ENCODE results near the gene MCF2. TPM values are rescaled to one million over a fixed set of nuclear protein-coding genes. Genes with fewer than 3 reads are reported as not detected.
A peak's percentile ranks its signal among the peaks of the same experiment; 100 is the strongest.

The MCF2 gene
- under 1 TPM; 0.23 to 0.40 TPM for total RNA-seq

DNA sequence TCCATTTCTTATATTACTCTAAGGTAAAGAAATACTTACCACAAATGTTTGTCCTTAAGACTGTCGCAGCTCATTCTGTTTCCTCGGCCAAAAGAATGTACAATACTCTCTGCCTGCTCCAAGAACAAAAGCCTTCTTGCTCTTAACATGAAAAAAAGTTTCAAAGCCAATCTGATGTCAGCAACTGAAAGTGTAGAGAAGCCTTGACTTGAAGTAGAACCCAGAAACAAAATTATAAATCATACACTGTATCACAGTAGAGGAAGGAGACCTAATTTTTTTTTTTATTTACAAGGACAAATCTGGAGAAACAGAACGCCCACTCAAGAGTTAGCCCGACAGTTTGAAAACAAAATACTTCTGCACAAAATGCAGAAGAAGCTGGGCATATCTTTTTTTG is at the start of gene MCF2:
TSS of gene MCF2 (minus strand) at position 101 of the 400 bp plus-strand sequence. CDS start 56,423 bp downstream, outside the sequence.
- H3K27ac Mint-ChIP-seq: no peak within 1 kb of the TSS
- no peak for ATAC-seq
- no peak for DNase-seq
- no peaks in the 10 kb centered on the region for H3K36me3 Mint-ChIP-seq
- CTCF ChIA-PET: no interaction called here
- H3K9me3 Mint-ChIP-seq (ENCODE audit: low read depth): no peaks in the 10 kb centered on the region
- no peak within 1 kb of the TSS for H3K4me3 Mint-ChIP-seq
- no peaks in the 10 kb centered on the region for H3K4me1 Mint-ChIP-seq
- no peaks in the 10 kb centered on the region for H3K27me3 Mint-ChIP-seq

GRCh38 chrX:139751053-139751452 is 43.1 kb upstream of the MCF2 start:
- no peaks in the 10 kb centered on the region for H3K4me1 Mint-ChIP-seq
- no peak overlapping the region for H3K27ac Mint-ChIP-seq
- peaks cover 37% of the 10 kb centered on the region for H3K36me3 Mint-ChIP-seq
- H3K4me3 Mint-ChIP-seq: no peak overlapping the region
- DNase-seq (no peak), ATAC-seq (no peak)
- CTCF ChIA-PET: no interaction called here
- no peaks in the 10 kb centered on the region for H3K27me3 Mint-ChIP-seq
- H3K9me3 Mint-ChIP-seq (ENCODE audit: low read depth): peaks cover 5% of the 10 kb centered on the region

DNA sequence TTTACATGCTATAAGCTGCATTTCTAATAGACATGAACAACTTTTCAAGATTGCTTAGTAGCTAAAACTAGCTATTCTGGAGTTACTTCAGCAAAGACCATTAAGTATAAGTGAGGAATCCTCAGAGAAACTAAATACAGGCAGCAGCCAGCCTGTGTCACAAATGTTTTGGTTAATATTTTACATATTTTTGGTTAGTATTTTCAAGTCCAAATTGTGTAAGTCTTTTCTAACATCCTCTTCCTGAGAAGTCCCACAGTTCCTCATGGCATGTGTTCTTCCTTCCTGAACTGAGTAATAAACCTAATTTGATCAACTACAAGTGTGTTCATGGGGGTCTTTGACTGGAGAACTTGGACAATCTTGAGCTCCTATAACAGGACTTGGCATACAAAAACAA is 42.4 kb upstream of the MCF2 start:
- DNase-seq (no peak), ATAC-seq (no peak)
- Mint-ChIP-seq H3K4me1 (no peaks in the 10 kb centered on the region), H3K9me3 (ENCODE audit: low read depth) (peaks cover 5% of the 10 kb centered on the region), H3K27ac (no peak overlapping the region), H3K27me3 (no peaks in the 10 kb centered on the region), H3K36me3 (peaks cover 32% of the 10 kb centered on the region), H3K4me3 (no peak overlapping the region)
- CTCF ChIA-PET: no interaction called here

DNA sequence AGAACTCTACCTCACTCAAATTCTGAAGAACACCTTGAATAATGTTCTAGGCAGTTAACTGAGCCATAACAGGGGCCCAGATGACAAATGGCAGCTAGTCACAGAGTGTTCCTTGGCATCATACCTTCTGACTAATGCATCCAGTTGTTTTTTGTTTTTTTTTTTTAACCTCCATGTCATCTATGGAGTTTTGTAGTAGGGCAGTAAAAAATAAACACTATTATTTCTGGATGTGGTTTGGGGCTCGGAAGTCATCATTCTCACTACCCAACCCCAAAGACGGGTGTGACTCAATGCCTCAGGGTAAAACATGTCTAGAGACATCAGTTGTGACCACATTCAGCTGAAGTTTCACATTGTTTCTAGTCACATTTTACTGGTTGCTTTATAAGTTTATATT is 31.2 kb upstream of the MCF2 start:
- Mint-ChIP-seq H3K4me3 (no peak overlapping the region), H3K27ac (peak overlapping the region; percentile 68), H3K27me3 (no peaks in the 10 kb centered on the region), H3K9me3 (ENCODE audit: low read depth) (no peaks in the 10 kb centered on the region), H3K36me3 (peaks cover 17% of the 10 kb centered on the region), H3K4me1 (peaks cover 20% of the 10 kb centered on the region)
- DNase-seq: peak; percentile 66
- CTCF ChIA-PET: interaction anchor here (1.2 kb wide), 1 partner anchor 38 kb away, joined by 3 read pairs; no protein-coding TSS in a partner anchor
- ATAC-seq: peak; percentile 95

GRCh38 chrX:139738581-139738980 is 30.6 kb upstream of the MCF2 start:
- DNase-seq: no peak
- no peak for ATAC-seq
- H3K9me3 Mint-ChIP-seq (ENCODE audit: low read depth): no peaks in the 10 kb centered on the region
- no peak overlapping the region for H3K4me3 Mint-ChIP-seq
- H3K27ac Mint-ChIP-seq: peak overlapping the region; percentile 68
- CTCF ChIA-PET: interaction anchor here (1.2 kb wide), 1 partner anchor 39 kb away, joined by 3 read pairs; no protein-coding TSS in a partner anchor
- peaks cover 19% of the 10 kb centered on the region for H3K36me3 Mint-ChIP-seq
- H3K4me1 Mint-ChIP-seq: peaks cover 20% of the 10 kb centered on the region
- no peaks in the 10 kb centered on the region for H3K27me3 Mint-ChIP-seq

- Mint-ChIP-seq H3K9me3 (ENCODE audit: low read depth) (no peaks in the 10 kb centered on the region), H3K4me3 (no peak overlapping the region)
- ATAC-seq: no peak
These were observed 28.2 kb upstream of the MCF2 start for GRCh38 chrX:139736151-139736550.

DNA sequence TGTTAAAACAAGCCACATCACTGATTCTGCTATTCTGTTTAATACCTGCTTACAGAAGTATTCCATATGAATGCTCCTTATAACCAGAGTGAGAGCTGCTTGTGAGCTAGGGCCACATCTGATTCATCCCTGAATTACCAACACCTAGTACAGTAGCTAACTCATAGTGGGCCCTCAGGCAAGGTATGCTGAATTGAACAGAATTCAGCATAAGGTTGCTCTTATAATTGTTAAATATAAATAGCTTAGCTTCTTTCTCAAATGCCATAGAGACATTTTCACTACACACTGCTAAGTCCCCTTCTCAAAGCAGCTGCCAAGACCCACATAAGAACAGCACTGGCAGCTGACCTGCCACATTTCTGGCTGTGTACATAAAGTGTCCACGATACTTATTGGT is 27.0 kb upstream of the MCF2 start:
- no peak overlapping the region for H3K27ac Mint-ChIP-seq
- no peak for ATAC-seq
- no peaks in the 10 kb centered on the region for H3K9me3 Mint-ChIP-seq (ENCODE audit: low read depth)
- CTCF ChIA-PET: no interaction called here
- no peak overlapping the region for H3K4me3 Mint-ChIP-seq
- H3K4me1 Mint-ChIP-seq: peaks cover 12% of the 10 kb centered on the region
- no peaks in the 10 kb centered on the region for H3K27me3 Mint-ChIP-seq
- no peak for DNase-seq
- peaks cover 20% of the 10 kb centered on the region for H3K36me3 Mint-ChIP-seq

More at GRCh38 chrX:139736151-139736550, 28.2 kb upstream of the MCF2 start:
- Mint-ChIP-seq H3K4me1 (peaks cover 20% of the 10 kb centered on the region), H3K27me3 (no peaks in the 10 kb centered on the region), H3K27ac (no peak overlapping the region), H3K36me3 (peaks cover 25% of the 10 kb centered on the region)
- CTCF ChIA-PET: no interaction called here
- no peak for DNase-seq

DNA sequence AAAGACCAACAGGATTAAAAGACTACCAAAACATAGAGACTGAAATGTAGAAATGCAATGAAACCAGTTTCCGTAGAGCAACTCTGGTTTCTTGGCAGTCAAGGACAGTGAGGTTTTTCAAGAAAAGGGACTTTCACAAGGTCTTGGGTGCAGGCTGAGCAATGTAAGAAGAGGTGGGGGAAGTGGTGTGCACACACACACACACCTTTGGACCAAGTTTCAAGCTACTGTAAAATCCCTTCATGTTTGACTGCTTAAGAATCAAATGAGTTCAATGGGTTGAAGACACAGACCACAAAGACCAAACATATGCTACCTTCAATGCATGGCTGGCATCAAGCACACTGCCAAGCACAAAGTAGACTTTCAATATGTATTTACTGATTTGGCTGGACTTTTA is 17.8 kb upstream of the MCF2 start:
- no peak overlapping the region for H3K27ac Mint-ChIP-seq
- H3K4me1 Mint-ChIP-seq: peaks cover 3% of the 10 kb centered on the region
- no peak for ATAC-seq
- H3K27me3 Mint-ChIP-seq: no peaks in the 10 kb centered on the region
- CTCF ChIA-PET: no interaction called here
- H3K9me3 Mint-ChIP-seq (ENCODE audit: low read depth): no peaks in the 10 kb centered on the region
- H3K36me3 Mint-ChIP-seq: peaks cover 3% of the 10 kb centered on the region
- no peak overlapping the region for H3K4me3 Mint-ChIP-seq
- no peak for DNase-seq

- CTCF ChIA-PET: no interaction called here
- no peak overlapping the region for H3K4me3 Mint-ChIP-seq
- no peaks in the 10 kb centered on the region for H3K9me3 Mint-ChIP-seq (ENCODE audit: low read depth)
- ATAC-seq: no peak
- H3K27ac Mint-ChIP-seq: no peak overlapping the region
- H3K36me3 Mint-ChIP-seq: peaks cover 1% of the 10 kb centered on the region
- H3K27me3 Mint-ChIP-seq: no peaks in the 10 kb centered on the region
- peaks cover 3% of the 10 kb centered on the region for H3K4me1 Mint-ChIP-seq
- DNase-seq: no peak
These were observed 16.7 kb upstream of the MCF2 start for GRCh38 chrX:139724626-139725025.

- Mint-ChIP-seq H3K27me3 (no peaks in the 10 kb centered on the region), H3K36me3 (peaks cover under 1% of the 10 kb centered on the region), H3K4me1 (peaks cover 3% of the 10 kb centered on the region), H3K4me3 (no peak overlapping the region), H3K9me3 (ENCODE audit: low read depth) (no peaks in the 10 kb centered on the region), H3K27ac (no peak overlapping the region)
- CTCF ChIA-PET: no interaction called here
- ATAC-seq (no peak), DNase-seq (no peak)
These were observed 13.0 kb upstream of the MCF2 start for GRCh38 chrX:139720979-139721378.

DNA sequence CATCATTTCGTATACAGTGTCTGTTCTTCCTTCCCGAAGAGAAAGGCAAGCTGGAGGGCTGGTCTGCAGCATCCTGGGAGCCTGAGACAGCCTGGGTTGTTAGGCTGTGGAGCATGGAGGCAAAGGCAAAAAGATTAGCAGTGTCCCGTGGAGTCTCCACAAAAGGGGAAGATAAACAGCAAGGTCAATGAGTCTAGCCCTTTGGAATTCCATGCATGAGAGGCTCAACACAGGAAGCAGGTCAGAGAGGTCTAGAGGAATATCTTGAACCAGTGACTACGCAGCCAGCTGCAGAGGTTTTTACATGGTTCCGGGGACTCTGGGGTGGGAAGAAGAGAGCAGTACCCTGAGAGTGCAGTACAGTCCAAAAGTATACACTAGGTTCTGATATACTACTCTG is 12.2 kb upstream of the MCF2 start:
- Mint-ChIP-seq H3K9me3 (ENCODE audit: low read depth) (no peaks in the 10 kb centered on the region), H3K4me3 (no peak overlapping the region), H3K36me3 (no peaks in the 10 kb centered on the region), H3K4me1 (no peaks in the 10 kb centered on the region), H3K27ac (no peak overlapping the region), H3K27me3 (no peaks in the 10 kb centered on the region)
- ATAC-seq (no peak), DNase-seq (no peak)
- CTCF ChIA-PET: no interaction called here

DNA sequence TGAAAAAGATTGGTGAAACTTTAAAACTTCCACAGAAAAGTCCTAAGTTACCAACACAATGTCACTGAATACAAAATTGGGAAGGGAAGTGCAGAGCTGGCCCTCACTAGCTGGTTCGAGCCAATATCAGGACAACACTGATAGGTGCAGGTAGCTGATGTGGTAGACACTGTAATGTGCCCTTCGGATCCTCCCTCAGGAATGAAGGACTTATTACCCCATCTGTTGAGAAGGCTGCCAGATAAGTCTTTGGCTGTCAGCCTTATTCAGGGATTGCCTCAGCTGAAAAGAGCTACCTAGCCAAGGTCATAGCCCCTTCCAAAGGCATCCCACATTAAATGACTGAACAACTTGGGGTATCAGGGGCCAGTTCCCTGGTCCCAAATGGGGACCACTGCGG is 5.3 kb downstream of the MCF2 start:
- Mint-ChIP-seq H3K4me1 (no peaks in the 10 kb centered on the region), H3K27ac (no peak overlapping the region), H3K27me3 (no peaks in the 10 kb centered on the region), H3K9me3 (ENCODE audit: low read depth) (no peaks in the 10 kb centered on the region), H3K36me3 (no peaks in the 10 kb centered on the region), H3K4me3 (no peak overlapping the region)
- ATAC-seq (no peak), DNase-seq (no peak)
- CTCF ChIA-PET: no interaction called here

- CTCF ChIA-PET: no interaction called here
- peaks cover 4% of the 10 kb centered on the region for H3K4me1 Mint-ChIP-seq
- H3K9me3 Mint-ChIP-seq (ENCODE audit: low read depth): no peaks in the 10 kb centered on the region
- peaks cover 20% of the 10 kb centered on the region for H3K27me3 Mint-ChIP-seq
- H3K4me3 Mint-ChIP-seq: no peak overlapping the region
- ATAC-seq (no peak), DNase-seq (no peak)
- peaks cover 2% of the 10 kb centered on the region for H3K36me3 Mint-ChIP-seq
- no peak overlapping the region for H3K27ac Mint-ChIP-seq
These were observed 15.1 kb downstream of the MCF2 start for GRCh38 chrX:139692908-139693307.

GRCh38 chrX:139692506-139692849 is 15.5 kb downstream of the MCF2 start:
- ATAC-seq: no peak
- H3K27ac Mint-ChIP-seq: no peak overlapping the region
- CTCF ChIA-PET: no interaction called here
- H3K36me3 Mint-ChIP-seq: peaks cover 2% of the 10 kb centered on the region
- H3K27me3 Mint-ChIP-seq: peaks cover 20% of the 10 kb centered on the region
- H3K4me1 Mint-ChIP-seq: peaks cover 4% of the 10 kb centered on the region
- no peak overlapping the region for H3K4me3 Mint-ChIP-seq
- no peak for DNase-seq
- H3K9me3 Mint-ChIP-seq (ENCODE audit: low read depth): no peaks in the 10 kb centered on the region

DNA sequence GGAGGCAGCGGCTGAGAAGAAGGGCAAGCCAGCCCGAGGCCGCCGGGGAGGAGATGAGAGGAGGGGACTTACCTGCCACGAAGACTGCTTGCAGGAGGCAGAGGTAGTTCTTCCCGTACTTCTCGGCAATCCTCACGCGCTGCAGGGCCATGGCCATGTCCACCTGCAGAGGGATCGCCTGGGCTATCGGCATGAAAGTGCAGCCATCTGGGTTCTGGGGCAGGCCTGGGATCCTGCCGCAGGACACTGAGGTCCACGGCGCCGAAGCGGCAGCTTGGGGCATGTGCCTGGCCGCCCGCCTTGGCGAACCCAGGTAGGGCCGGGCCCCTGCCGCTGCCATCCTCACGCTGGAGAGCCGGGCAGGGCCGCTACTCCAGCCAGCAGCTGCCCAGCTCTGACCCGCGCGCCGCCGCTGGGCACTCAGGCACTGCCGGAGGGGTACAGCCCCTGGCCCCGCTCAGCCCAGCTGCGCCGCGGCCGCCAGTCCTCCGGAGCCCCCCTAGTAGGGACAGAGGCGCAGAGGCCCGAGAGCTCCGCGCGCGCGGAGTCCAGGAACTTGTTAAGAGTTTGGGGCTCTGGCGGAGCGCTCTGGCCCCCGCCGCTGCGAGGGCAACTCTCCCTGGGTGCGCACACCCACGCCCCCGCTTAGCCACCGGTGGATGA is 16.0 kb downstream of the MCF2 start:
- no peak for DNase-seq
- Mint-ChIP-seq H3K4me3 (no peak overlapping the region), H3K36me3 (peaks cover 2% of the 10 kb centered on the region), H3K27me3 (peaks cover 20% of the 10 kb centered on the region), H3K27ac (no peak overlapping the region), H3K9me3 (ENCODE audit: low read depth) (no peaks in the 10 kb centered on the region), H3K4me1 (peaks cover 4% of the 10 kb centered on the region)
- no peak for ATAC-seq
- CTCF ChIA-PET: no interaction called here
